Measurements from ENCODE around the gene DLGAP1. TPM values are rescaled to one million over a fixed set of nuclear protein-coding genes. Genes with fewer than 3 reads are reported as not detected.

DLGAP1 gene
- polyA plus RNA-seq, 1 of the 3 experiments (the other 2 are of a cell fraction) = not detected

- Histone ChIP-seq H3K4me2 (no peak overlapping the region), H3K36me3 (replicated peaks in 1 of 2; ENCODE audit: control insufficient read depth in 1 of 2, insufficient read depth in 2 of 2, low read length in 1 of 2) (no peaks in the 10 kb centered on the region), H3K9me3 (no peaks in the 10 kb centered on the region), H3F3A (replicated peaks; ENCODE audit: insufficient read depth) (peaks cover 14% of the 10 kb centered on the region), H3K27me3 (ENCODE audit: insufficient read depth) (no peaks in the 10 kb centered on the region), H2AFZ (ENCODE audit: low read depth) (no peak overlapping the region), H3K9me2 (no peaks in the 10 kb centered on the region), H3K4me1 (ENCODE audit: control insufficient read depth in 1 of 2, insufficient read depth in 2 of 2, low read depth in 1 of 2, low read length in 1 of 2) (no peaks in the 10 kb centered on the region; a peak in 1 of 4 replicates), H3K27ac (ENCODE audit: low read depth in 2 of 2, low read length in 1 of 2) (no peak overlapping the region), H3K79me2 (ENCODE audit: insufficient read depth) (no peaks in the 10 kb centered on the region), H4K20me1 (ENCODE audit: insufficient read depth) (no peaks in the 10 kb centered on the region), H3K9ac (no peak overlapping the region), H3K4me3 (ENCODE audit: low read depth in 2 of 2, low read length in 1 of 2) (no peak overlapping the region)
- no peak for TF ChIP-seq TEAD4 (IDR thresholded peaks at IDR 0.05; ENCODE audit: borderline replicate concordance, insufficient read depth)
- TF ChIP-seq REST (IDR thresholded peaks at IDR 0.05; ENCODE audit: low read depth, low read length) = no peak
- TF ChIP-seq FOXM1 (IDR thresholded peaks at IDR 0.05; ENCODE audit: low read depth) = no peak
- no peak for TF ChIP-seq FOXJ3 (CRISPR knock-in tag; IDR thresholded peaks at IDR 0.05)
- no peak for TF ChIP-seq POLR2AphosphoS5 (IDR thresholded peaks at IDR 0.05; ENCODE audit: low read depth, low read length)
- TF ChIP-seq RFX5 (IDR thresholded peaks at IDR 0.05; ENCODE audit: low read length) = no peak
- no peak for TF ChIP-seq PBX3 (IDR thresholded peaks at IDR 0.05)
- no peak for TF ChIP-seq YY1 (IDR thresholded peaks at IDR 0.05; ENCODE audit: low read depth)
- TF ChIP-seq CTCF (IDR thresholded peaks at IDR 0.05) = no peak
- TF ChIP-seq ZBTB33 (IDR thresholded peaks at IDR 0.05; ENCODE audit: borderline replicate concordance, low read depth) = no peak
- TF ChIP-seq RXRA (IDR thresholded peaks at IDR 0.05; ENCODE audit: borderline replicate concordance, low read depth) = no peak
- TF ChIP-seq SMC3 (IDR thresholded peaks at IDR 0.05; ENCODE audit: low read depth, low read length) = no peak
- no peak for TF ChIP-seq NFIC (IDR thresholded peaks at IDR 0.05; ENCODE audit: borderline replicate concordance)
- no peak for TF ChIP-seq FOSL2 (IDR thresholded peaks at IDR 0.05; ENCODE audit: borderline replicate concordance, low read depth)
- TF ChIP-seq, protein P1, sequence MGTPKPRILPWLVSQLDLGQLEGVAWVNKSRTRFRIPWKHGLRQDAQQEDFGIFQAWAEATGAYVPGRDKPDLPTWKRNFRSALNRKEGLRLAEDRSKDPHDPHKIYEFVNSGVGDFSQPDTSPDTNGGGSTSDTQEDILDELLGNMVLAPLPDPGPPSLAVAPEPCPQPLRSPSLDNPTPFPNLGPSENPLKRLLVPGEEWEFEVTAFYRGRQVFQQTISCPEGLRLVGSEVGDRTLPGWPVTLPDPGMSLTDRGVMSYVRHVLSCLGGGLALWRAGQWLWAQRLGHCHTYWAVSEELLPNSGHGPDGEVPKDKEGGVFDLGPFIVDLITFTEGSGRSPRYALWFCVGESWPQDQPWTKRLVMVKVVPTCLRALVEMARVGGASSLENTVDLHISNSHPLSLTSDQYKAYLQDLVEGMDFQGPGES (IDR thresholded peaks at IDR 0.05; ENCODE audit: low read depth, low read length) = no peak
- TF ChIP-seq MEF2A (IDR thresholded peaks at IDR 0.05; ENCODE audit: borderline replicate concordance, low read depth) = no peak
- no peak for TF ChIP-seq RCOR1 (IDR thresholded peaks at IDR 0.05; ENCODE audit: low read length)
- TF ChIP-seq GATA2 (CRISPR knock-in tag; IDR thresholded peaks at IDR 0.05) = no peak
- no peak for TF ChIP-seq EZH2phosphoT487 (IDR thresholded peaks at IDR 0.05; ENCODE audit: borderline replicate concordance, low read depth)
- TF ChIP-seq ELF1 (IDR thresholded peaks at IDR 0.05) = no peak
- DNase-seq = no peak
- POLR2A ChIA-PET = no interaction called here
- CTCF ChIA-PET = interaction anchor here (1.8 to 2.0 kb wide), 2 partner anchors 17 to 89 kb away, joined by 5 to 10 read pairs; no protein-coding TSS in a partner anchor
- 63% methylated on average over 3 of the region's 3 CpGs for WGBS (ENCODE audit: low lambda C conversion rate)
Measured at GRCh38 chr18:3683483-3683882, 771.6 kb downstream of the DLGAP1 start.
